Spleen (tissue), 11 donors: ENCODE data around the gene DDR1. TPM values are rescaled to one million over a fixed set of nuclear protein-coding genes. Genes with fewer than 3 reads are reported as not detected.
A peak's percentile ranks its signal among the peaks of the same experiment; 100 is the strongest.

ENCODE experiments used
- DNase-seq: peaks from one replicate; pipeline ENCODE4 v3.0.0-alpha.2; 2020
- H3K27ac ChIP-seq, 8 donors: fragments of 200-600 bp; sonication (generic) in 7 of 8; 1 replicate in 4 of 8; 2 replicates in 4 of 8; pipeline versions ENCODE4 v1.5.0 to v1.8.0; 2016 to 2021; ENCODE audit warnings: inconsistent platforms in 4 of 8, mild to moderate bottlenecking in 4 of 8, moderate library complexity in 1 of 8
- H3K27me3 ChIP-seq, 7 donors: fragments of 200-600 bp; sonication (generic) in 6 of 7; replicated peaks in 1 of 7; 1 replicate in 4 of 7; 2 replicates in 3 of 7; pipeline versions ENCODE4 v1.5.0 to v1.8.0; 2016 to 2021; ENCODE audit warnings: inconsistent platforms in 3 of 7, mild to moderate bottlenecking in 1 of 7
- H3K36me3 ChIP-seq, 6 donors: fragments of 200-600 bp; sonication (generic) in 5 of 6; 1 replicate in 4 of 6; 2 replicates in 2 of 6; pipeline versions ENCODE4 v1.5.0 to v1.8.0; 2016 to 2021; ENCODE audit warnings: inconsistent platforms in 2 of 6
- H3K4me1 ChIP-seq, 6 donors: fragments of 200-600 bp; sonication (generic) in 5 of 6; 1 replicate in 3 of 6; 2 replicates in 3 of 6; pipeline versions ENCODE4 v1.5.0 to v1.8.0; 2016 to 2021; ENCODE audit warnings: inconsistent platforms in 3 of 6
- H3K4me3 ChIP-seq, 8 donors: fragments of 200-600 bp; sonication (generic) in 7 of 8; 1 replicate in 4 of 8; 2 replicates in 4 of 8; pipeline versions ENCODE4 v1.5.0 to v1.8.0; 2016 to 2021; ENCODE audit warnings: inconsistent platforms in 4 of 8, mild to moderate bottlenecking in 4 of 8, moderate library complexity in 2 of 8
- H3K9me3 ChIP-seq, 8 donors: fragments of 200-600 bp; sonication (generic) in 7 of 8; 1 replicate in 4 of 8; 2 replicates in 4 of 8; pipeline versions ENCODE4 v1.5.0 to v1.8.0; 2016 to 2021; ENCODE audit warnings: inconsistent platforms in 4 of 8
- CTCF ChIP-seq, 11 experiments: fragments of 200-600 bp in 7 of 11; fragments of 450-650 bp in 4 of 11; sonication (generic) in 4 of 11; IDR thresholded peaks in 8 of 11; conservative IDR thresholded peaks in 3 of 11; 1 replicate in 7 of 11; 2 replicates in 4 of 11; pipeline versions ENCODE4 v1.4.0 to v1.8.0; 2016 to 2021; ENCODE audit warnings: antibody characterized with exemption in 11 of 11, inconsistent platforms in 4 of 11, mild to moderate bottlenecking in 1 of 11
- POLR2A ChIP-seq, 3 donors: fragments of 450-650 bp; IDR thresholded peaks; one replicate each; pipeline ENCODE4 v1.5.1; 2017; ENCODE audit warnings: antibody characterized with exemption in 3 of 3, mild to moderate bottlenecking in 1 of 3
- POLR2AphosphoS5 ChIP-seq, 3 donors: sonication (generic); formaldehyde crosslinking; IDR thresholded peaks; one replicate each; pipeline ENCODE4 v1.5.1; 2017; ENCODE audit warnings: antibody characterized with exemption in 3 of 3
- WGBS, 5 donors: extraction: QIAGEN DNeasy Blood & Tissue Kit in 3 of 5; methylation state at CpG; one replicate each; pipeline versions ENCODE4 v1.1.5 to v1.1.7; 2013 to 2018; 5-methylcytosine and 5-hydroxymethylcytosine counted together
- intact Hi-C: fragments of 100-400 bp; cut with DNase I; formaldehyde crosslinking; loops from one replicate; pipeline ENCODE4 v1.15.0; 2023; ENCODE audit warnings: low total_unique reads
- polyA plus RNA-seq, 3 donors: library from polyadenylated mRNA; stranded (reverse); fragments of 200-250 nt; gene quantifications; one replicate each; pipeline ENCODE4 v1.2.1, GENCODE V29; 2013
- total RNA-seq, 7 donors: library from RNA; depleted of rRNA in 3 of 7; stranded (reverse); fragments of >200 nt in 3 of 7; fragmentation: NEBNext Ultra II Directional in 4 of 7; extraction: Animal tissue kit (Norgen Biotek cat#: 25700) in 4 of 7; gene quantifications; one replicate each; pipeline versions ENCODE4 v1.1.0 to v1.2.1, GENCODE V29; 2016 to 2021
- donor health status: healthy with polysubstance abuse.
- donor health status: DM: no; HTN: no; CAD: no; lungs with moderate emphysema.
- donor health status: DM: no; HTN: no; CAD: no.
- donor health status: Bipolar disorder and iron deficiency.
- donor health status: healthy.
- donor health status: DM: no; HTN: no; CAD: no.
- donor health status: DM: yes; HTN: yes; CAD: no.

The DDR1 gene
- total and polyA plus RNA-seq, 10 donors: 5.0 to 37.1 (median 17.4) TPM

- H3K4me1 ChIP-seq: no peaks in the 10 kb centered on the region
- no peak for TF ChIP-seq POLR2A (IDR thresholded peaks at IDR 0.05)
- TF ChIP-seq CTCF (IDR thresholded peaks at IDR 0.05 in 8 of 11, conservative IDR thresholded peaks at IDR 0.05 in 3 of 11): no peak
- TF ChIP-seq POLR2AphosphoS5 (IDR thresholded peaks at IDR 0.05): no peak
- no peak overlapping the region for H3K27ac ChIP-seq
- 94 to 97% (median 94%) methylated on average over 3 of the region's 3 CpGs for WGBS, 5 donors
- H3K4me3 ChIP-seq: no peak overlapping the region
- intact Hi-C loops: no loop called here
- no peaks in the 10 kb centered on the region for H3K27me3 ChIP-seq
- no peaks in the 10 kb centered on the region for H3K9me3 ChIP-seq
- peaks cover 0 to 96% (median 40%) of the 10 kb centered on the region in 6 donors for H3K36me3 ChIP-seq
- DNase-seq: no peak
Measured at GRCh38 chr6:30894935-30895334, 10.6 kb downstream of the DDR1 start.

GRCh38 chr6:30895343-30895742 lies 11.0 kb downstream of the DDR1 start:
- TF ChIP-seq CTCF (IDR thresholded peaks at IDR 0.05 in 8 of 11, conservative IDR thresholded peaks at IDR 0.05 in 3 of 11): no peak
- no peak for TF ChIP-seq POLR2A (IDR thresholded peaks at IDR 0.05)
- TF ChIP-seq POLR2AphosphoS5 (IDR thresholded peaks at IDR 0.05): no peak
- 78 to 87% (median 83%) methylated on average over 10 of the region's 10 CpGs for WGBS, 5 donors
- intact Hi-C loops: no loop called here
- peak; percentile 34 for DNase-seq
- H3K27ac ChIP-seq: no peak overlapping the region
- H3K4me1 ChIP-seq: no peaks in the 10 kb centered on the region
- no peaks in the 10 kb centered on the region for H3K9me3 ChIP-seq
- H3K4me3 ChIP-seq: no peak overlapping the region
- peaks cover 0 to 92% (median 38%) of the 10 kb centered on the region in 6 donors for H3K36me3 ChIP-seq
- H3K27me3 ChIP-seq: no peaks in the 10 kb centered on the region

GRCh38 chr6:30896541-30896940 lies 12.2 kb downstream of the DDR1 start:
- H3K4me1 ChIP-seq: no peaks in the 10 kb centered on the region
- no peak overlapping the region for H3K4me3 ChIP-seq
- H3K27me3 ChIP-seq: no peaks in the 10 kb centered on the region
- 85 to 96% (median 92%) methylated on average over 13 of the region's 13 CpGs for WGBS, 5 donors
- H3K27ac ChIP-seq: no peak overlapping the region
- peaks cover 0 to 83% (median 35%) of the 10 kb centered on the region in 6 donors for H3K36me3 ChIP-seq
- intact Hi-C loops: no loop called here
- H3K9me3 ChIP-seq: no peaks in the 10 kb centered on the region
- TF ChIP-seq POLR2AphosphoS5 (IDR thresholded peaks at IDR 0.05) (no peak), CTCF (IDR thresholded peaks at IDR 0.05 in 8 of 11, conservative IDR thresholded peaks at IDR 0.05 in 3 of 11) (no peak), POLR2A (IDR thresholded peaks at IDR 0.05) (no peak)
- peak; percentile 45 for DNase-seq

- Histone ChIP-seq H3K36me3 (peaks cover 0 to 72% (median 34%) of the 10 kb centered on the region in 6 donors), H3K9me3 (no peaks in the 10 kb centered on the region), H3K4me3 (no peak overlapping the region), H3K27me3 (no peaks in the 10 kb centered on the region), H3K4me1 (peaks cover 0 to 10% (median 3%) of the 10 kb centered on the region in 6 donors), H3K27ac (no peak overlapping the region)
- DNase-seq: peak; percentile 62
- TF ChIP-seq POLR2AphosphoS5 (IDR thresholded peaks at IDR 0.05): no peak
- no peak for TF ChIP-seq POLR2A (IDR thresholded peaks at IDR 0.05)
- TF ChIP-seq CTCF (IDR thresholded peaks at IDR 0.05 in 8 of 11, conservative IDR thresholded peaks at IDR 0.05 in 3 of 11): no peak
- 83 to 95% (median 89%) methylated on average over 11 to 16 of the region's 16 CpGs for WGBS, 5 donors
- intact Hi-C loops: no loop called here
Measured at GRCh38 chr6:30897882-30898281, 13.6 kb downstream of the DDR1 start.
